Psoas muscle (tissue), 8 donors: Measurements from ENCODE around the gene TDRD7. TPM values are rescaled to one million over a fixed set of nuclear protein-coding genes. Genes with fewer than 3 reads are reported as not detected.

ENCODE experiments used
- ATAC-seq, 4 donors: fragments of 200-7000 bp; cut with Tn5 transposase; one replicate each; pipeline ENCODE4 v1.9.1; 2020; ENCODE audit warnings: moderate library complexity in 3 of 4, mild to moderate bottlenecking in 2 of 4
- DNase-seq, 2 donors: peaks; one replicate each; pipeline ENCODE4 v3.0.0-alpha.2; 2020
- H3K27ac ChIP-seq: fragments of 200-600 bp; one replicate; pipeline ENCODE4 v1.8.0; 2022
- H3K27me3 ChIP-seq, 3 donors: fragments of 200-600 bp in 1 of 3; one replicate each; pipeline versions ENCODE4 v1.6.1 to v1.8.0; 2013 to 2022; ENCODE audit warnings: low read length in 2 of 3, mild to moderate bottlenecking in 2 of 3, moderate library complexity in 1 of 3; ENCODE audit not compliant: insufficient read depth in 3 of 3
- H3K36me3 ChIP-seq, 2 donors: fragments of 200-600 bp in 1 of 2; one replicate each; pipeline versions ENCODE4 v1.6.1 to v1.8.0; 2013 to 2022; ENCODE audit warnings: low read depth in 1 of 2, mild to moderate bottlenecking in 1 of 2, moderate library complexity in 1 of 2; ENCODE audit not compliant: insufficient read depth in 1 of 2
- H3K4me1 ChIP-seq: fragments of 200-600 bp; one replicate; pipeline ENCODE4 v1.8.0; 2022
- H3K4me3 ChIP-seq: fragments of 200-600 bp; one replicate; pipeline ENCODE4 v1.8.0; 2022; ENCODE audit warnings: mild to moderate bottlenecking
- H3K9me3 ChIP-seq: fragments of 200-600 bp; one replicate; pipeline ENCODE4 v1.8.0; 2022
- WGBS, 3 donors: extraction: QIAGEN DNeasy Blood & Tissue Kit; methylation state at CpG; one replicate each; pipeline versions ENCODE4 v1.1.6 to v1.1.7; 2013; 5-methylcytosine and 5-hydroxymethylcytosine counted together
- intact Hi-C, 2 donors: fragments of 100-400 bp; cut with DNase I; formaldehyde crosslinking; loops; one replicate each; pipeline versions ENCODE4 v1.11.0 to v1.14.2; 2022
- polyA plus RNA-seq, 3 donors: library from polyadenylated mRNA; stranded (reverse); fragments of 200-250 nt; gene quantifications; one replicate each; pipeline ENCODE4 v1.2.3, GENCODE V29; 2013
- total RNA-seq, 4 donors: library from RNA; stranded (reverse); fragmentation: NEBNext Ultra II Directional in 2 of 4; extraction: Animal tissue kit (Norgen Biotek cat#: 25700) in 2 of 4; gene quantifications; one replicate each; pipeline versions ENCODE4 v1.2.1 to v1.2.4, GENCODE V29; 2021 to 2023
- TF ChIP-seq, protein P1 (sequence below): fragments of 200-600 bp; IDR thresholded peaks from one replicate; pipeline ENCODE4 v1.8.0; 2022; ENCODE audit warnings: antibody characterized with exemption
- donor health status: healthy with polysubstance abuse.
- donor health status: DM: no; HTN: no; CAD: no; lungs with moderate emphysema.
- donor health status: Bipolar disorder and iron deficiency.
- donor health status: healthy.
- donor health status: DM: yes; HTN: yes; CAD: no.
- donor health status: DM: no; HTN: no; CAD: no.
- donor health status: DM: no; HTN: no; CAD: no.
- donor health status: DM: yes; HTN: yes; CAD: no.

The TDRD7 gene
- total and polyA plus RNA-seq, 7 donors: 2.3 to 9.9 (median 4.9) TPM

DNA sequence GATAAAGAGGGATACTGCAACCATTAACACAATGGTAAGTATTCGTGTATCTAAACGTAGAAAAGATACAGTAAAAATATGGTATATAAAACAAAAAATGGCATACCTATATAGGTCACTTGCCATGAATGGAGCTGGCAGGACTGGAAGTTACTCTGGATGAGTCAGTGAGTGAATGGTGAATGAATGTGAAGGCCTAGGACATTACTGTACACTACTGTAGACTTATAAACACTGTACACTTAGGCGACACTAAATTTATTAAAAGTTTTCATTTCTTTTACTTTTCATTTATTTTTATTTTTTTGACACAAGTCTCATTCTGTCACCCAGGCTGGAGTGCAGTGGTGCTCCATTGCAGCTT lies 14.1 kb downstream of the TDRD7 start:
- no peak for ATAC-seq
- H3K9me3 ChIP-seq: no peaks in the 10 kb centered on the region
- no peaks in the 10 kb centered on the region for H3K27me3 ChIP-seq
- H3K36me3 ChIP-seq: peaks cover 3 to 13% of the 10 kb centered on the region in 2 donors
- H3K4me3 ChIP-seq: no peak overlapping the region
- intact Hi-C loops: no loop called here
- H3K27ac ChIP-seq: no peak overlapping the region
- no peaks in the 10 kb centered on the region for H3K4me1 ChIP-seq
- TF ChIP-seq, protein P1, sequence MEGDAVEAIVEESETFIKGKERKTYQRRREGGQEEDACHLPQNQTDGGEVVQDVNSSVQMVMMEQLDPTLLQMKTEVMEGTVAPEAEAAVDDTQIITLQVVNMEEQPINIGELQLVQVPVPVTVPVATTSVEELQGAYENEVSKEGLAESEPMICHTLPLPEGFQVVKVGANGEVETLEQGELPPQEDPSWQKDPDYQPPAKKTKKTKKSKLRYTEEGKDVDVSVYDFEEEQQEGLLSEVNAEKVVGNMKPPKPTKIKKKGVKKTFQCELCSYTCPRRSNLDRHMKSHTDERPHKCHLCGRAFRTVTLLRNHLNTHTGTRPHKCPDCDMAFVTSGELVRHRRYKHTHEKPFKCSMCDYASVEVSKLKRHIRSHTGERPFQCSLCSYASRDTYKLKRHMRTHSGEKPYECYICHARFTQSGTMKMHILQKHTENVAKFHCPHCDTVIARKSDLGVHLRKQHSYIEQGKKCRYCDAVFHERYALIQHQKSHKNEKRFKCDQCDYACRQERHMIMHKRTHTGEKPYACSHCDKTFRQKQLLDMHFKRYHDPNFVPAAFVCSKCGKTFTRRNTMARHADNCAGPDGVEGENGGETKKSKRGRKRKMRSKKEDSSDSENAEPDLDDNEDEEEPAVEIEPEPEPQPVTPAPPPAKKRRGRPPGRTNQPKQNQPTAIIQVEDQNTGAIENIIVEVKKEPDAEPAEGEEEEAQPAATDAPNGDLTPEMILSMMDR: no peak
- WGBS, 3 donors: 89 to 94% (median 93%) methylated on average over 3 of the region's 3 CpGs
- no peak for DNase-seq

DNA sequence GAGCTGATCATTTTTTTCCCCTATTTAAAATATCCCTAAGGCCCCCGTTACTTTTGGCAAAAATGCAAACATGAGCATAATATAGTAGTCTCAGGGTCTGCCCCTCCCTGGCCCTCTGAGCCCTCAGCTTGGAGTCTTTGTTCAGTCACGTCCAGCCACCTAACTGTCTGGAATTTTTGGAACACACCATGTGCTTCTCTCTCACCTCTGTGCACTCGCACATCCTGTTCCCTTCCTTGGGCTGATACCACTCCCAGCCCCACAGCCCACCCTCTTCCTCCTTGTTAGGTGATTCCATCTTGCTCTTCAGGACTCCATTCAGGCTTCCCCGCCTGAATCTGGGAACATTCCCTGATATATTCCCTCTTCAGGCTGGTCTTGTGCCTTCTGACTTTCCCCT lies 16.0 kb downstream of the TDRD7 start:
- no peak for DNase-seq
- Histone ChIP-seq H3K4me3 (no peak overlapping the region), H3K4me1 (no peaks in the 10 kb centered on the region), H3K27ac (no peak overlapping the region), H3K27me3 (no peaks in the 10 kb centered on the region), H3K36me3 (peaks cover 3 to 31% of the 10 kb centered on the region in 2 donors), H3K9me3 (no peaks in the 10 kb centered on the region)
- no peak for ATAC-seq
- TF ChIP-seq, protein P1: no peak
- intact Hi-C loops: no loop called here
- 74 to 82% (median 81%) methylated on average over 4 of the region's 4 CpGs for WGBS, 3 donors

DNA sequence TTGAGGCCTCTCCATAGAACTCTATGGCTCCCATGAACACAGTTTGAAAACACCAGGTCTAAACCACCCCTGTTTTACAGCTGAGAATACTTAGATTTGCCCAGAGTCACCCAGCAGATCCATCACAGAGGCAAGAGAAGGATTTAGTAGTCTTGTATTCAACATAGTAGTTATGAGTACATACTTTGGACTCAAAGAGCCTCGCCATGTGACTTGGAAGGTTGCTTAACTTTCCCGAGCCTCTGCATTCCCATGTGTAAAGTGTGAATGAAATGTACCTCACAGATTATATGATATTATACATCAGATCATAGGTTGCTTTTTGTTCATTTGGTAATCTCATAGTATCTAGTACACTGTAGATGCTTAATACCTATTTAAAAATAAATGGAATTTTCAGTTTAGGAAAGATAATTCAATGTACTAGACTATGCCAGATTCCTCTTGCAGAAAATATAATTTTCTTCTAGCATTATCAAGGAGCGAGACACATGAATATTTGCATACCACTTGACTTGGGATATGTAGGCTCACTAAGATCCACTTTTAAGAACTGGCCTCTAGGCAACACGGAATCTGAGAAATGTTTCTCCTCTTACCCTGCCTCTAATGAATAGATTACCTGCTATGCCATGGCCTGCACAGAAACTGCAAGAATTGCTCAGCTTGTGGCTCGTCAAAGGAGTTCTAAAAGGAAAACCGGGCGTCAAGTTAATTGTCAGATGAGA lies 18.6 kb downstream of the TDRD7 start:
- Histone ChIP-seq H3K4me3 (no peak overlapping the region), H3K27ac (no peak overlapping the region), H3K27me3 (no peaks in the 10 kb centered on the region), H3K9me3 (no peaks in the 10 kb centered on the region), H3K4me1 (no peaks in the 10 kb centered on the region), H3K36me3 (peaks cover 3 to 40% of the 10 kb centered on the region in 2 donors)
- ATAC-seq (no peak), DNase-seq (no peak)
- 85 to 89% (median 87%) methylated on average over 7 of the region's 7 CpGs for WGBS, 3 donors
- intact Hi-C loops: no loop called here
- TF ChIP-seq, protein P1: no peak

DNA sequence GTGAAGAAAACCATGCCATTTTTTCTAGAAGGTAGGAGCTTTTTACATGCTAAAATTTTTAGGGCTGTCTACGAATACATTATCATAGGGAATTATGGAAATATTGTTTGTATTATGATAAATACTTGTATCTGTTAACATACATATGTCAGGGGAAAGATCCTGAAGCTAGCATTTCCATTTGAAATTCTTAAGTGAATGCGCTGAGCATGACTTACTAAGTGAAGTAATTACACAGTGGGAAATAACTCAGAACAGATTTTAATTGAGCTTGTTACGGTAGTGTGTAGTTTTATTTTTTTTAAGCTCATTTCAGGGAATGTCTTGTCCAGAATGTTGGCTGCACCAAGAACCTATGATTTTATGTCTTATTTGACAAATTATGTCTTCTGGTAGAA lies 19.1 kb downstream of the TDRD7 start:
- TF ChIP-seq, protein P1: no peak
- Histone ChIP-seq H3K27me3 (no peaks in the 10 kb centered on the region), H3K9me3 (no peaks in the 10 kb centered on the region), H3K4me3 (no peak overlapping the region), H3K36me3 (peaks cover 3 to 40% of the 10 kb centered on the region in 2 donors), H3K27ac (no peak overlapping the region), H3K4me1 (no peaks in the 10 kb centered on the region)
- ATAC-seq (no peak), DNase-seq (no peak)
- intact Hi-C loops: no loop called here
- WGBS, 3 donors: 97 to 98% (median 97%) methylated on average over 3 of the region's 3 CpGs
